Ammon's horn (tissue), 1 donor: ENCODE data around the gene MALSU1.

Source experiments
- DNase-seq: peaks from one replicate; pipeline ENCODE4 v3.0.0-alpha.2; 2016; ENCODE audit warnings: low spot score

MALSU1 gene

GRCh38 chr7:23298885-23299769 lies at the start of gene MALSU1:
Gene MALSU1, plus strand, starts transcription at chr7:23299339. Its CDS starts 14 bp downstream, at chr7:23299353.
- DNase-seq = peak; percentile 99

DNA sequence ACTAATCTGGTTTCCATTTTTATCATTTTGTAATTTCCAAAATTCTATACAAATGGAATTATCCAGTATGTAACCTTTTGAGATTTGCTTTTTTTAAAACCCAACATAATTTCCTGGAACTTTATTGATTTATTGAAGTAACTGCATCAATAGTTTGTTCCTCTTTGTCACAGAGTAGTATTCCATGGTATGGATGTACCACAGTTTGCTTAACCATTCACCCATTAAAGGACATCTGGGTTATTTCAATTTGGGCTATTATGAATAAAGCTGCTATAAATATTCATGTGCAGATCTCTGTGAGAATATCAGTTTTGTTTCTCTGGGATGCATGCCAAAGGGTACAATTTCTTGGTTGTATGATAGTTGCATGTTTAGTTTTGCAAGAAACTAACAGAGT lies 49.7 kb upstream of the MALSU1 start:
- DNase-seq = no peak

DNA sequence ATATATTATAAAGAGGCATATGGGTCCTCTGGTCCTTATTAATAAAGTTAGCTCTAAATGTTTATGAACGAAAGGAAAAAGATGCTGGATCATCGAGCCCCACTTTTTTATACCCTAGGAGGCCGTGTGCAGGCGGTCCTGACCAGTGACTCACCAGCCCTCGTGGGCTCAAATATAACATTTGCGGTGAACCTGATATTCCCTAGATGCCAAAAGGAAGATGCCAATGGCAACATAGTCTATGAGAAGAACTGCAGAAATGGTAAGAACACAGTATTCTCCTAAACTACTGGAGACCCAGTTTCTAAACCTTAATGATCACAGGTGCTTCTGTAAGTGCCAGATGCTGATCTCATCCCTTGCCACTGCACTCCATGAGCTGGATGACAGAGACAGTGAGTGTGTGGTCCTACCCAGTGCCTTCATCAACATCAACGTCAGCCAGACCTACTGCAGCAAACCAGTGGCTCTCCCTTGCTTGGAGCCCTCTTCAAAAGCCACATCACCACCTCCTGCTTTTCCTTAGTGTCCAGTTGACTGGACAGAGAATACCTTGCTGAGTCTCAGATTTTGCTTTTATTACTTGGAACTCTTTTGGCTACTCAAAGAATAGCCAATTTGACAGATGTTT lies 45.0 kb upstream of the MALSU1 start:
- DNase-seq = no peak

DNA sequence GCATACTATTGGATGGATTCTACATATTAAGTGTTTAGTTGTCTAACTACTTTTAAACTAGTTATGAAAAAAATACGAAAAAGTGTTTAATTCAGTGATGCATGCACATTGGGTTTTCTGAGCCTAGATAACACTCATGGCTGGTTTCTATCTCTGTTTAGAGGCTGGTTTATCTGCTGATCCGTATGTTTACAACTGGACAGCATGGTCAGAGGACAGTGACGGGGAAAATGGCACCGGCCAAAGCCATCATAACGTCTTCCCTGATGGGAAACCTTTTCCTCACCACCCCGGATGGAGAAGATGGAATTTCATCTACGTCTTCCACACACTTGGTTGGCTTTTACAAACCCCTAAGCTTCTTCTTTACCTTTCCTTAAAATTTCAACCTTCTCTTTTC lies 42.4 kb upstream of the MALSU1 start:
- DNase-seq = no peak

GRCh38 chr7:23260371-23260770 lies 38.8 kb upstream of the MALSU1 start:
- DNase-seq = no peak

GRCh38 chr7:23261843-23262452 lies 37.2 kb upstream of the MALSU1 start:
- peak; percentile 79 for DNase-seq

- DNase-seq = no peak
Measured at GRCh38 chr7:23264916-23265458, 34.2 kb upstream of the MALSU1 start.

- DNase-seq = no peak
Measured at GRCh38 chr7:23266918-23267317, 32.2 kb upstream of the MALSU1 start.

DNA sequence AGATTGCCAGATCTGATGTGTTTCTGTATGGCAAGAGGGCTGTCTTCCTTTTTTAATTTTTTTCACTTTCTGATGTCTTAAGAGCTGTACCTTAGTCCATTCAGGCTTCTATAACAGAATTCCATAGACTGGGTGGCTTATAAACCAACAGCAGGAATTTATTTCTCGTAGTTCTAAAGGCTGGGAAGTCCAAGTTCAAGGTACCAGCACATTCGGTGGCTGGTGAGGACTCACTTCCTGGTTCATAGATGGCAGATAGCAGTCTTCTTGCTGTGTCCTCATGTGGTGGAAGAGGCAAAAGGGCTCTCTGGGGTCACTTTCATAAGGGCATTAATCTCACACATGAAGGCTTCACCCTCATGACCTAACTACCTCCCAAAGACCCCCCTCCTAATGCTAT lies 31.8 kb upstream of the MALSU1 start:
- no peak for DNase-seq

GRCh38 chr7:23268167-23268566 lies 31.0 kb upstream of the MALSU1 start:
- no peak for DNase-seq

GRCh38 chr7:23268746-23269145 lies 30.4 kb upstream of the MALSU1 start:
- no peak for DNase-seq

DNA sequence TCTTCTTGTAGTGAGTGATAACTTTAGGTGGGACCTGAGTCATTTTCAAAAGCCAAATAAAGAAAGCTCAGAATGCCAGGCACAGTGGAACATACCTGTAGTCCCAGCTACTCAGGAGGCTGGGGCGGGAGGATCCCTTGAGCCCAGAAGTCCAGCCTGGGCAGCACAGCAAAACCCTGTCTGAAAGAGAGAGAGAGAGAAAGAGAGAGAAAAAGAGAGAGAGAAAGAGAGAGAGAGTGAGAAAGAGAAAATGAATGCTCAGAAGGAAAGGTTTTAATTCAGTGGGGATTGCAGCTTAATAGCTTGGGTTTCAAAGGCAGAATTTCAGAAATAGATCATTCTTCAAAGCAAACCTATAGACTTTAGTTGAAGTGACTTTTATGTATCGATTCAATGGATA lies 26.9 kb upstream of the MALSU1 start:
- no peak for DNase-seq

- peak; percentile 72 for DNase-seq
Measured at GRCh38 chr7:23273141-23273599, 26.0 kb upstream of the MALSU1 start.

DNA sequence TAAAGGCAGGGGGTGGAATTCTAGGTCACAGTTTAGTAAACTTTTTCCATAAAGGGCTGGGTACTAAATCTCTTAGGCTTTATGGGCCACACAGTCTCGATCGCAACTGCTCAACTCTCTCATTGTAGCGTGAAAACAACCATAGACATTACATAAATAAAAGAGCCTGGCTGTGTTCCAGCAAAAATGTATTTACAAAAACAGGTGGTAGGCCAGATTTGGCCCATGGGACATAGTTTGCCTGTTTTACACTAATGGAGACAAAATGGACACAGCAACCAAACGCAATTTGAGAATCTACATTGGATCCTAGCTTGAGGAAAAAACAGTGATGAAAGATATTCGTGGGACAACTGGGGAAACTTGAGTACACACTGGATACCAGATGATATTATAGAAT lies 23.2 kb upstream of the MALSU1 start:
- DNase-seq = no peak

DNA sequence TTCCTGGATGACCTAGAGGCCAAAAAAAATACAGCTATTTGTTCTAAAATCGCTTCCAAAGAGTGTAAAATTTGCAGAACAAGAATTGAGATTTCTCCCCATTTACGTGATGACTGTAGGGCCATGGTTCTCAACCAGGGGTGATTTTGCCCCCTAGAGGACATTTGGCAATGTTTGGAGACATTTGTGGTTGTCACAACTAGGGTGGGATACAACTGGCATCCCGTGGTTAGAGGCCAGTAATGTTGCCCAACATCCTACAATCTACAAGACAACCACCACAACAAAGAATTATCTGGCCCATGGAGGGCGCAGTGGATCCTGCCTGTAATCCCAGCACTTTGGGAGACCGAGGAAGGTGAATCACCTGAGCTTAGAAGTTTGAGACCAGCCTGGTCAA lies 22.8 kb upstream of the MALSU1 start:
- no peak for DNase-seq

DNA sequence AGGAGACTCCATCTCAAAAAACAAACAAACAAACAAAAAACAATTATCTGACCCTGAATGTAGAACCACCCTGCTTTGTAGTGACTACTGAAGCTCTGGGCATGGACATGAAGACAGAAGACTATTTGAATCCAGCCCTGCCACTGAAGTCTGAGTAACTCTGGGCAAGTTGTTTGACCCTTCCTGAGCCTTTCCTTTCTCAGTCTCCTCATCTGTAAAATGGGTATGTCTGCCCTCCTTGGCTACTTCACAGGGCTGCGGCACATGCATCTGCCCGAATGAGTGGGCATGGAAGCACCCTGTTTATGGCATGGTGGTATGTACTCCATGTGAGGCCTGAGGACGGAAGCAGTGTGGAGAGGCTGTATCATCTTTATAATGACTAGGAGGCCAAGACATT lies 22.2 kb upstream of the MALSU1 start:
- DNase-seq = no peak

- DNase-seq = peak; percentile 78
Measured at GRCh38 chr7:23277359-23277989, 21.7 kb upstream of the MALSU1 start.

DNA sequence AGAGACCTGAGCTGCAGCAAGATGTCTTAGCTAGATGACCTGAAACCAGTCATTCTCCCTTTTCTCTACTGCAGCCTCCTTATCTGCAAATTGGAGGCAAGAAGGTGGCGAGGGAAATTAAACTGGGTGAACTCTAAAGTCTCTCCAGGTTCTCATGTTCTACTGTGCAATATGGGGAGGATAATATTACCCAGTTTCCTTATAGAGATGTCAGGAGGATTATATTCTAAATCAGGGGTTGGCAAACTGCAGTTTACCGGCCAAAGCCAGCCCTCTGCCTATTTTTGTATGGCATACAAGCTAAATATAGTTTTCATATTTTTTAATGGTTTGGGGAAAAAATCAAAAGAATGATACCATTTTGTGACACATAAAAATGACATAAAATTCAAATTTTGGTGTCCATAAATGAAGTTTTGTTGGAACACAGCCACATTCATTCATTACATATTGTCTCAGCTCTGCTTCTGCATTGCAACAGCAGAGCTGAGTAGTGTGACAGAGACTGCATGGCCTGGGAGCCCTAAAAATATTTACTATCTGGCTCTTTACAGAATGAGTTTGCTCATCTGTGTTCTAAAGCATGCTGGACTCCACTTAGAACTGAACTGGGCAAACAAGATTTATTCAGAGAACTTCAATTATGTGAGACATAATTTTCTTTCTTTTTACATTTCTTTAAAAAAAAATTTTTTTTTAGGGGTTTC lies 19.2 kb upstream of the MALSU1 start:
- no peak for DNase-seq

GRCh38 chr7:23283086-23283485 lies 16.1 kb upstream of the MALSU1 start:
- no peak for DNase-seq

GRCh38 chr7:23284871-23285270 lies 14.3 kb upstream of the MALSU1 start:
- DNase-seq = no peak
